HTR-8/SVneo (cell line): ENCODE data around the gene ABHD17B.

Experiments used
- DNase-seq: peaks from one replicate; pipeline ENCODE4 v3.0.0; 2011; ENCODE audit warnings: low spot score, mixed read lengths; ENCODE audit not compliant: insufficient read length
- FAIRE-seq: peaks from 2 replicates; lab custom pipeline; 2011; peaks lifted over from hg19 to GRCh38; lab: Jason Lieb, UNC

The ABHD17B gene

DNA sequence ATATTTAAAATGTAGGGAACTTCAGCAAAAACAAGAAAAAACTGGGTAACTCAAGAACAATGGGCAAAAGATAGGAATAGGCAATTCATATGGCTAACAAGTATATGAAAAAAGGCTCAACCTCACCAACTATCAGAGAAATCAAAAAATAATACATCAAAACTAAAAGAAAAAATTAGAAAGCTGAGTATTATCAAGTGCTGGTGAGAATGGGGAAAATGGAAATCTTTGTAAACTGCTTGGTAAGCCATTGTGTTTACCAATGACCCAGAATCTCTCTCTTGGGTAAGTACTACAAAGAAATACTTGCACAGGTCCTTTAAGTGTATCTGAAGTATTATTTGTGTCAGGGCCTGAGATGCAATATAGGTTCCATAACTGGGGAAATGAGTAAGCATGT lies 27.0 kb downstream of the ABHD17B start:
- DNase-seq (no peak), FAIRE-seq (no peak)

DNA sequence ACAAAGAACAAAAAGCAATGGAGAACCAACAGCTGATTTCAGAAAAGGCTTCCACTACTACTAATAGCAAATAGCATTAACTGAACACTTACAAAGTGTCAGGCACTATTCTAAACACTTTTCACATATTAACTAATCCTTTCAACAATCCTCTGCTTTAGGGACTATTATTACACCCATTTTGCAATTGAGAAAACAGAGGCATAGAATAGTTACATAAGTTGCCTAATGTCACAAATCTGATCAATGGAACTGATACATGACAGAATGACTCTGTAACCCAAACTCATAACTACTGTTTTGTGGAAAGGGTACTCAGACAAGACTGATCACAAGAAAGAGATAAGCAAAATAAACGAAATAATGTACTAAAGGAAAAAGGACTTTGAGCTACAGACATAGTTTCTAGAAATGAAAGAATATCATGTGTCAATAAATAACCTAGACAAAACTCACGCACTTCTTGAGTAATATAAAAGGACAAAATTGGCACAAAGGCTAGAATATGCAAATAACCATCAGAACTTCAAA lies 31.3 kb downstream of the ABHD17B start:
- FAIRE-seq = no peak

DNA sequence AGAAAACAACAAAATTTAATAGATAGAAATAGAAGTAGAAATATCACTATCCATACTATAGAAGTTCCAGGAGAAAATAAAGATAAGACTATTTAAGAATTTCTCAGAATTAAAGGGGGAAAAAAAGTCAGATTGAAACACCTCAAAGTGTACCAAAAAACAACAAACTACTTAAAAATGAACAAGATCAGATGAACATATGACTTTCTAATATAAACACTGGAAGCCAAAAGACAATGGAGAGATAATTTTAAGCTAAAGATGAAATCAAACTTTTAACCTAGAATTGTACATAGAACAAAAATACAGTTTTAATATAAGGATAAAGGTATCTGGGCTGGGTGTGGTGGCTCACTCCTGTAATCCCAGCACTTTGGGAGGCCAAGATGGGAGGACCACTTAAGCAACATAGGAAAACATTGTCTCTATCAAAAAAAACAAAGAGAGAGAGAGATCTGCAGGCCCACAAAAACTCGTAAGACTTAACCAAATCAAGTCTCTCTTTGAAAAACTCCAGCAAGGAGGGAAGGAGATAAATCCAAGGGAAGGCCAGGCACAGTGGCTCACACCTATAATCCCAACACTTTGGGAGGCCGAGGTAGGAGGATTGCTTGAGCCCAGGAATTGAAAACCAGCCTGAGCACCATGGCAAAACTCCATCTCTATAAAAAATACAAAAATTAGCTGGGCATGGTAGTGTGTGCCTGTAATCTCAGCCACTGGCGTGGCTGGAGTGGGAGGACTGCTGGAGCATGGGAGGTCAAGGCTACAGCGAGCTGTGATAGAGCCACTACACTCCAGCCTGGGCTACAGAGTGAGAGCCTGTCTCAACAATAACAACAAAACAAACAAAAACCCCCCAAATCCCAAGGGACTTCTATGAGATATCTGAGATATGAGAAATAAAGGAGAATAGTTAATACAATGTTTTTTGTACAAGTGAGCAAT lies 32.4 kb downstream of the ABHD17B start:
- no peak for FAIRE-seq
- no peak for DNase-seq

More for the DNA sequence above, 31.3 kb downstream of the ABHD17B start:
- no peak for DNase-seq

DNA sequence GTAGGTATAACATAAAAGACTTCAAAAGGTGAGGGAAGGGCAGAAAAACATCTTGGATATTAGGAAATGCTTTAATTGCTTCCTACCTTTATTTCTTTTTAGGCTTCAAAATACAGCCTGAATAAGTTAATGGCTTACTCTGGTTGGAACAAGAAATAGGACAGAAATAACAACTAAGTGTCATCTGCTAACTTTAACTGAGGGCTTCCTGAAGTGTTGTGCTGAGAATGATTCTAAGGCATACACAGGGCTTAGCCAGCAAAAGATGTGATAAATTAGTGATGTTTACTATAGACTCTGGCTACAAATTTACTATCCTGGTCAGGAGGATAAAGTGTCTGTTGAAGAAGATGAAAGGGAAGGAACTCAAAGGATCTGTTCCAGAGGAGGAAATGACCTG lies 34.2 kb downstream of the ABHD17B start:
- FAIRE-seq = no peak
- no peak for DNase-seq

DNA sequence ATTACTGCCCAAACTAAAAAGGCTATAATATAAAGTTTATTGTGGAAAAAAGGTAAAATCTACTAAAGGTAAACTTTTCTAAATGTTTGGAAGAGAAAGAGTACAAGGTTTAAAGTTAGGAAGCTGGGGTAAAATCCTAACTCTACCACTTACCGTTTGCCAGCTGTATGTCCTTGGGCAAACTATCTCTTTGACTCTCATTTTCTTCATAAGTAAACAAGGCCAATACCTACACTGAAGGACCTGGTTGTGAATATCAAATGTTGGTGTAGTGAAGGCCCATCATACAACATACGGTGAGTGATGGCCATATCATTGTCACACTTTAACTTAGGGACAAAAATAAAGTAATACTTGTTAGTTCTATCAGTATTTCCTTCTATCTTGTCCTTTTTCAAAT lies 34.9 kb downstream of the ABHD17B start:
- DNase-seq (no peak), FAIRE-seq (no peak)

DNA sequence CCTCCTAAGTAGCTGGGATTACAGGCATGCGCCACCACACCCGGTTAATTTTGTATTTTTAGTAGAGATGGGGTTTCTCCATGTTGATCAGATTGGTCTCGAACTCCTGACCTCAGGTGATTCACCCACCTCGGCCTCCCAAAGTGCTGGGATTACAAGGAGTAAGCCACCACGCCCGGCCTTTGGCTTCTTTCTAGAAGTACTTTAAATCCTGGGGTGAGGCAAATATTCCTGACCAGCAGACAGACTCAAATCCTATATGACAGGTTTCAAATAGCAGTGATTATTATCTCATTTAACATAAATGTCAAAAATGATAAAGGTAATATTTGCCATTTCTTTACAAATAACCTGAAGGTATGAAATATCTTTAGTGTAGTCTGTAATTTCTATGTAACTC lies 35.6 kb downstream of the ABHD17B start:
- FAIRE-seq (no peak), DNase-seq (no peak)

DNA sequence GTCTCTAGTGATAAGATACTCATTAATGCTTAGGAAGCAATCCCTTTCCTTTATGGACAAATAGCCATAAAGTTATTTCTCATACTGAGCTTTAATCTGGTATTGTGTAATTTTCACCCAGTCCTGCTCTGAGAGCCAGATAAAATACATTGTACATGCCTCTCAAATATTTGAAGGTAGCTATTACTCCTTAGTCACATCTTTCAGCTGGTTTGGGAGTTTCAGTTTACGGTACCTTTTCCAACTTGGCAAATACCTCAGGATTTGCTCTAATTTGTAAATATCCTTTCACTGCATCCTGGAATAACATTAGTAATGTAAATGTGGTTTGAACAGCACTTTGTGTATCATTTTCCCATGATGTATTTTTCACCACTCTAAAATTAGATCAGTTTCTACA lies 47.4 kb downstream of the ABHD17B start:
- no peak for DNase-seq

DNA sequence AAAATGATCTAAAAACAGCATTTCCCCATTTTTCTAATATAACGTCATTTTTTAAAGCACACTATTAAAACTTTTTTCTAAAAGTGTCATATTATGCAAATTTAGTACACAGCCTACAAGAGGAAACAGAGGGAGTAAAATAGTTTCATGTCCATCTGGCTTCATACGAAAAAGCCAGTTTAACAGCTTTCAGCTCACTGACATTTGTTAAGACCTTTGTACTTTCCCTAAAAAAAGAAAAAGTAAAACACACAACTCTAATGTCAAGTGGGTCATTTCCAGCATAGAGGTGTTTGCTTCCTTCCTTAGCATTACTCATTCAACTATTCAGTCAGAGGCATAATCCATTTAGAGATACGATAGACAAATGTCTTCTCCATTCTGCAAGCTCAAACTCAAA lies 49.4 kb downstream of the ABHD17B start:
- DNase-seq (no peak), FAIRE-seq (no peak)

More for the DNA sequence above, 47.4 kb downstream of the ABHD17B start:
- no peak for FAIRE-seq

DNA sequence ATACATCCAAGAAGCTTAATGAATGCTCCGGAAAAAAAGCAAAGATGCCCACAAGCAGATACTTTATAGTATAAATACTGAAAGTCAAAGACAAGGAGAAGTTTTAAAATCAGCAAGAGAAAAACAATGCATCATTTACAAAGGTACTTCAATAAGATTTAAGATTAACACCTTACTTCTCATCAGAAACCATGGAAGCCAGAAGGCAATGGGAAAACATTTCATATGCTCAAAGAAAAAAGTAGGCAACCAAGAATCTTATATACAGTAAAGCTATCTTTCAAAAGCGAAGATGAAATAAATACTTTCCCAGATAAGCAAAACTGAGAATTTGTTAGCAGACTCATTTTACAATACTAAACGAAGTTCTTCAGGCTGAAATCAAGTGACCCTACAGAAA lies 51.1 kb downstream of the ABHD17B start:
- FAIRE-seq (no peak), DNase-seq (no peak)

DNA sequence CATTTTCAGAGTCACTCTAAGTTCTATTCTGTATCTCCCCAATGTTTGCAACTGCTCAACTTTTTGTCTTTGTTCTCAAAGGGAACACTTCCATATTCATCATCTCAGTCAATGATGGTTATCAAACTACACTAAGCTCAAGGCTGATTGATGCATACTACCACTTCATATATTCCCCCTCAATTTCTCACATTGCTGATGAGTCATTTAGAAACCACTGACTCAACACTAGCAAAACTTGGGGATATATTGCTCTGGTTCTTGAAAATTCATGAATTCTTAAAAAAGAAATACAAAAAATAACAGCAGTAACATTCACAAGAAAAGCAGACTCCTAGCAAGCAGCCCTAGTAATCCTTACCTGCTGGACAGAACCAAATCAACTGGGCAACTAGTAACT lies 52.2 kb downstream of the ABHD17B start:
- DNase-seq (no peak), FAIRE-seq (no peak)

DNA sequence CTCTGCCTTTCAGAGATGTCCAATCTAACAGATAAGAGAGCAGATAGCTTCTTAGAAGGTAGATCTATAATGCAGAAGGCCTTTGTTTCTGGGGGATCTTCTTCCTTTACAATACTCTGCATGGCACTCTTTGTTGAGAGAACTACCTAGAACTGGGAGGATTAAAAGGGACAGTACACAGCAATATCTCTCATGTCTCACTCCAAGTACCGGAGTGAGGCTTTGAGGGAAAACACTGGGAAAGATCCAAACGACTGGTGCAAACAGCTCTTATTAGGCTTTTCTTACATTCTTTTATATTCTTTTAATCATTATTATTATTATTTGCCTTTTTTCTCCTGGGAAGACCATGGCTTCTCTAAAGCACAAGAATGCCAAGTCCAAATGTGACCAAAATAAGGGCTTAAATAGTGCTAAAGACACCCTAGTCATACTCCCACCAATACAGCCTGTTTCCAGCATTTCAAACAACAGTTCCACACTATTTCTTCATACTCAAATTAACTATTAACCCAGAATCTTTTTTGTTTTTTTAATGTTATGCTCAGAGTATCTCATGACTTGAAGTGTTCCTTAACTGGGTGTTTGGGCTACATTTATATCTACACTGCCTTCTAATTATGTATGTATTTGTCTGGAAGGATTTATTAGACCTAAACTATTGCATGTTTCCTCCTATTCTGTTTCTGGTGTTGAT lies 52.7 kb downstream of the ABHD17B start:
- DNase-seq (no peak), FAIRE-seq (no peak)

DNA sequence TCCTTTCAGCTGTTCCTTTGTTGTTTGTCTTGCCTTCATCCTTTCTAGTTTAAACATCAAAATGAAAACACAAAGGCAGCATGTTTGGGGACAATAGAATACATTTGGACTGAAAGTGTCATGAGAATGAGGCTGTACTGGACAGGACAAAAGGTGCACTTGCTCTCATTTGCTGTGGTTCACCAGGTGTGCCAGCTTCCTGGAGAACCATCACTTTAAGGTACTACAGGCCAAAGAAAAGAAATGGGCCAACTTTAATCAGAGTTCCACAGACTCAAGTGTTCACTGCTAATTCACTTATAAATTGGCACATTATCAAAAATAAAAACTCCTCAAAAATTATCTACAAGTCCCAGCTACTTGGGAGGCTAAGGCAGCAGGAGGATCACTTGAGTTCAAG lies 53.8 kb downstream of the ABHD17B start:
- no peak for FAIRE-seq
- no peak for DNase-seq

DNA sequence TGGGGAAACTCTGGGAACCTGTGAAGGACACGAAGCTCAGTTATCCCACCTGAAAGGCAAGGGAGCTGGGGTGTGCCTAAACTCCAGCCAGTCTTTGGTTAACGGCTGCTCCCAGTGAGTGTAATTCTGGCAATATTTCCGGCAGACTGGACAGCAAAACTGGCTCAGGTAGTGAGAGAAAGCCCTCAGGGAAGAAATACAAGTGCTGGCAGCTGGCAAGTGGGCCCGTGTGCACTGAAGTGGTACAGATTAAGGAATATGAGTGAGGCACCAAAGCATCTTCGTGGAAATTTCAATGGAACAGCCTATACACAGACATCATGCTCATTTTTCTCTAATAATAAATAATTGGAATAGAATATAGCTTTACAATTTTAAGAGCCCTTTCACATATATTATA lies 56.2 kb downstream of the ABHD17B start:
- no peak for FAIRE-seq

DNA sequence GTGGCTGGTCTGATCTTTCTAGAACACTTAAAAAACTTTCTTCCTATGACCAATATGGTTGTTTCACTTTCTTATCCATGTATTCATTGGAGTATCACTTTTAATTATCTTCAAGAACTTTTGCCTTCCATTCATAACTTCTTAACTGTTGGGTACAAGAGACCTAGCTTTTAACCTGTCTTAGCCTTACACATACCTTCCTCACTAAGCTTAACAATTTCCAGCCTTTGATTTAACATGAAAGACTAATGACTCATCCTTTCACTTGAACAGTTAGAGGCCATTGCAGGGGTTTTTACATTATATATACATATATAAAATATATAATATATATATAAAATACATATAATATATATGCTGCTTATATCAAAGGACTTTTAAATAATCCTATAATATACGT lies 57.9 kb downstream of the ABHD17B start:
- DNase-seq = no peak
- no peak for FAIRE-seq

More for the DNA sequence above, 56.2 kb downstream of the ABHD17B start:
- no peak for DNase-seq

DNA sequence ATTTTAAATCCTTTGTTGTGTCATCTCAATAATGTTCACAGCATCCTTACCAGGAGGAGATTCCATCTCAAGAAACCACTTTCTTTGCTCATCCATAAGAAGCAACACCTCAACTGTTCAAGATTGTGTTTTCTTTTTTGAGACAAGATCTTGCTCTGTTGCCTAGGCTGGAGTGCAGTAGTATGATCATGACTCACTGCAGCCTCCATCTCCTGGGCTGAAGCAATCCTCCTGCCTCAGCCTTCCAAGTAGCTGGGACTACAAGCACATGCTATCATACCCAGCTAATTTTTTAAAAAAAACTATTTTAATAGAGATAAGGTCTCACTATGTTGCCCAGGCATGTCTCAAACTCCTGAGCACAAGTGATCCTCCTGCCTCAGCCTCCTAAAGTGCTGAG lies 60.0 kb downstream of the ABHD17B start:
- FAIRE-seq (no peak), DNase-seq (no peak)

DNA sequence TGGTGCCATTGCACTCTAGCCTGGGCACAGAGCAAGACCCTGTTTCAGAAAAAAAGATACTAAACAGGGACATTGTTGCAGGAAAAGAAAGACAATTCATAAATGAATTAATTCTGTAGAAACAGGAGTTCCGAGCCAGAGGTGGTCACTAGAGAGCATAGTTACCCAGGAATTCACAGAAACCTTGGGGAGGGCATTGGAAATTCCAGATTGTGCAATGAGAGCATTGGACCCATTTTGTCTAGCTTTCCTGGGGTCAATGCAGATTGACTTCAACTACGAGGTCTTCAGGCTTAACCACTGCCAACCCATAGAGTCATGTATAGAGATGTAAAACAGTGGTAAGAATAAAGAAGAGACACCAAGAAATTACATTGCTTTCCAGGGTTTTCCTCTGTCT lies 63.1 kb downstream of the ABHD17B start:
- DNase-seq (no peak), FAIRE-seq (no peak)

DNA sequence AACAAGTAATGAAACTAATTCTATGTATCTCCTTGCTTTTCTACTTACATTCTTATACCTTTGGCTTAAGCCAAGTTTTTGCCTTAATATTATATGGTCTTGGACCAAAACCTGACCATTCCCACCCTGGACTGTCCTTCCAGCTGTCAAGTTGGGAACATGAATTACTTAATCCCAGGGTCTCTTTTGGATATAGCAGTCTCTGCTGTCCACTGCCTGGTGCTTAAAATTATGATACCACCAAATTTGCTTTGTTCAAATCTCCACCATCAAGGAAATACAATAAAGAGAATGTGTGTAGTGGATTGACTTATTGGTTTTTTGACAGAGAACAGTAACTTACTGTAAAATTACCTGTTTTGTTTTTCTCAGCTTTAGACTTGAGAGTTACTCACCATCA lies 66.2 kb downstream of the ABHD17B start:
- DNase-seq (no peak), FAIRE-seq (no peak)

DNA sequence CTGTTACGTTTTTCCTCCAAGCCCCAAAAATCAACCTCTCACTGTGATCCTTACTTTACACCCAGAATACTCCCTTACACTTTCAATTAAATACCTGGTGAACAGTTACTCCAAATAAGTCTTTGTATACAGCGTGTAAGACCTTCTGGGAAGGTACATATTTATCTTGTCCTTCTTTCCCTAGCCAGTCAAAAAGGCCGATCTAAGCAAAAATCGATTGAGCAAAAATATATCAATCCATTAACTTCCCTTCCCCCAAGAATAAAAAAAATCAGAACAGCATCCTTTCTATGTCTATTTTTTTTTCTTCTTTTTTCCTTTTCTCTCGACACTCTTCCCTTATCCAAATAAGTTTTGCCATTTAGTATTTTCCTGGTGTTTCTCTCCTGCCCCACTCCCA lies 71.3 kb downstream of the ABHD17B start:
- FAIRE-seq (no peak), DNase-seq (no peak)

DNA sequence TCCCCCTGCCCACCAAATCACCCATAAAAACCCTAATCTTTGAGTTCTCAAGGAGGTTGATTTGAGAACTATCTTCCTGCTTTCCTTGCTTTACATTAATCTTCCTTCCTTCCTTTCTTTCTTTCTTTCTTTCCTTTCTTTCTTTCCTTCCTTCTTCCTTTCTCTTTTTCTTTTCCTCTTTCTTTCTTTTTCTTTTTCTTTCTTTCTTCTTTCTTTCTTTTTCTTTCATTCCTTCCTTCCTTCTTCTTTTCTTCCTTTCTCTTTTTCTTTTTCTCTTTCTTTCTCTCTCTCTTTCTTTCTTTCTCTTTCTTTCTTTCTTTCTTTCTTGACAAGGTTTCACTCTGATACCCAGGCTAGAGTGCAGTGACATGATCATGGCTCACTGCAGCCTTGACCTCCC lies 75.4 kb downstream of the ABHD17B start:
- FAIRE-seq (no peak), DNase-seq (no peak)

DNA sequence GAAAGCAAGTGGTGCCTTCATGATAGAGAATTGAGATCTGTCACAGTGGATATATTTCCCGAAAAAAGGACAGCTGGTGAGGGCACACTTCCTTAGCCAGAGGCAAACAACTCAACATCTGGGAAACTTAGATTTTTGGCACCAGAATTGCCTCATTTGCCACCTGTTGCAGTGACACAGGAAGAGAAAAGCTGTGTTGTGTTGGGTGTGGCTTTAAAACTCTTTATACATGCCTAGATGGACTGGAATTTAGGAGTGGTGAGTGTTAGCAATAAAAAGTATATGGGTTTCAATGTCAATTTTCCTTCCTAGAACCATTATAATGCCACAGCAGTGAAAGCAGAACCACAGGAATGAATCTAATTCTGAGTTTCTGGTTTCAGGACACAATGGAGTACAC lies 80.1 kb downstream of the ABHD17B start:
- no peak for DNase-seq
- FAIRE-seq = no peak

DNA sequence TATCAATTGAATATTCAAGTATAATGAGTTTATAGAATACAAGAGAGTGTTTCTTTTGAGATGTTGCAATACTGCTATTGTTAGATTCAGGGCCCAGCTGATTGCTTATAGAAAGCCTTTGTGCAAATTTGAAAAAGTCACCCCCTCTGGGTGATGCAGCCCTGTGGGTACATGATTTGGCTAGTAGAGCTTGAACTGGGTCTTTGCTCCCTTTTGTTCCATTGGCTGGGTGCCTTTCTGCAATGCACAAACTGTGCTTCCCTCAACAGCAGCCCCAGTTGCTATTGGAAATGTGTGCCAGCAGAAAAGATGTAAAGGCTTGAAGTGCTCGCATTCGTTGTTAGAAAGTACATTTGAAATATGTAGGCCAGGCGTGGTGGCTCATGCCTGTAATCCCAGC lies 80.8 kb downstream of the ABHD17B start:
- no peak for FAIRE-seq

More for the DNA sequence above, 80.8 kb downstream of the ABHD17B start:
- no peak for DNase-seq
